ENCODE measurements around the gene CNTN2. TPM values are rescaled to one million over a fixed set of nuclear protein-coding genes. Genes with fewer than 3 reads are reported as not detected.

Gene CNTN2
- polyA plus RNA-seq, 1 donor (not counting 4 experiments of a cell fraction or from before 2014, with no cell fraction given): not detected

DNA sequence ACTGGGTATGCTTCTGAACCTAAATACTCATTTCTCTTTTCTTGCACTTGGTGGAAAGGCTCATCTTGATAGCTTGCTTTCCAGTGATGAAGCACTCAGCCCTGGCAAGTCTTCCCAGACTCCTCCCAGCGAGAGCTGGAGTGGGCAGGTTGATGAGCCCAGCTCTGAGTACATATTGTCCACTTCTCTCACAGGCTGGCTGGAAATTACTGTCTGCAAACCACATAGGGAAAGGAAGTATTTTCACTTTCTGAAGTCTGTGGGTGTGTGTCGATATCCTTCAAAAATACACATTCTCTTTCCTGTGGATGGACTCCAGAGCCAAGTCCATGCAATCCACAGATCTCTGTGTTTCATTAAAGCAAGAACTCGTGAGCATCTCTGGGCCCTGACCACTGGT, 38.7 kb upstream of the CNTN2 start:
- FAIRE-seq: no peak
- no peak for TF ChIP-seq EZH2 (IDR thresholded peaks at IDR 0.05; ENCODE audit: low read length)
- TF ChIP-seq, protein P1, sequence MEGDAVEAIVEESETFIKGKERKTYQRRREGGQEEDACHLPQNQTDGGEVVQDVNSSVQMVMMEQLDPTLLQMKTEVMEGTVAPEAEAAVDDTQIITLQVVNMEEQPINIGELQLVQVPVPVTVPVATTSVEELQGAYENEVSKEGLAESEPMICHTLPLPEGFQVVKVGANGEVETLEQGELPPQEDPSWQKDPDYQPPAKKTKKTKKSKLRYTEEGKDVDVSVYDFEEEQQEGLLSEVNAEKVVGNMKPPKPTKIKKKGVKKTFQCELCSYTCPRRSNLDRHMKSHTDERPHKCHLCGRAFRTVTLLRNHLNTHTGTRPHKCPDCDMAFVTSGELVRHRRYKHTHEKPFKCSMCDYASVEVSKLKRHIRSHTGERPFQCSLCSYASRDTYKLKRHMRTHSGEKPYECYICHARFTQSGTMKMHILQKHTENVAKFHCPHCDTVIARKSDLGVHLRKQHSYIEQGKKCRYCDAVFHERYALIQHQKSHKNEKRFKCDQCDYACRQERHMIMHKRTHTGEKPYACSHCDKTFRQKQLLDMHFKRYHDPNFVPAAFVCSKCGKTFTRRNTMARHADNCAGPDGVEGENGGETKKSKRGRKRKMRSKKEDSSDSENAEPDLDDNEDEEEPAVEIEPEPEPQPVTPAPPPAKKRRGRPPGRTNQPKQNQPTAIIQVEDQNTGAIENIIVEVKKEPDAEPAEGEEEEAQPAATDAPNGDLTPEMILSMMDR (optimal IDR thresholded peaks at IDR 0.05 in 1 of 3, IDR thresholded peaks at IDR 0.05 in 1 of 3, conservative IDR thresholded peaks at IDR 0.05 in 1 of 3; ENCODE audit: extremely low read depth in 1 of 3, insufficient read depth in 2 of 3, low read length in 3 of 3): no peak
- no peaks in the 10 kb centered on the region for H3K36me3 ChIP-seq (ENCODE audit: control insufficient read depth in 2 of 2, extremely low read depth in 1 of 2, insufficient read depth in 2 of 2, low read length in 2 of 2)
- H2AFZ ChIP-seq (ENCODE audit: control insufficient read depth, low read length): no peak overlapping the region
- no peaks in the 10 kb centered on the region for H4K20me1 ChIP-seq (ENCODE audit: control insufficient read depth, extremely low read depth, insufficient read depth, low read length)
- DNase-seq (ENCODE audit: low read depth, low spot score): no peak
- no peak overlapping the region for H3K4me3 ChIP-seq (ENCODE audit: control insufficient read depth in 2 of 3, extremely low read depth in 1 of 3, insufficient read depth in 2 of 3, low read depth in 1 of 3, low read length in 3 of 3)
- H3K4me2 ChIP-seq (ENCODE audit: control insufficient read depth, extremely low read depth, insufficient read depth, low read depth, low read length): no peak overlapping the region
- H3K79me2 ChIP-seq (ENCODE audit: control insufficient read depth, insufficient read depth, low read length): no peaks in the 10 kb centered on the region
- no peaks in the 10 kb centered on the region for H3K9me1 ChIP-seq (ENCODE audit: control insufficient read depth, extremely low read depth, insufficient read depth, low read length)
- dilution Hi-C loops (cut with MboI; ENCODE audit: extremely low pct_ligation_motif_present, low sequenced_read_pairs): no loop called here
- no peaks in the 10 kb centered on the region for H3K4me1 ChIP-seq (ENCODE audit: control insufficient read depth, extremely low read depth, insufficient read depth, low read length)
- H3K27me3 ChIP-seq (ENCODE audit: control insufficient read depth, extremely low read depth, insufficient read depth, low read length): peaks cover 38% of the 10 kb centered on the region
- no peaks in the 10 kb centered on the region for H3K9me3 ChIP-seq (ENCODE audit: control insufficient read depth, low read depth, low read length)
- H3K27ac ChIP-seq (ENCODE audit: control insufficient read depth, insufficient read depth, low read length): no peak overlapping the region
- no peak overlapping the region for H3K9ac ChIP-seq (ENCODE audit: control insufficient read depth, extremely low read depth, insufficient read depth, low read length)

DNA sequence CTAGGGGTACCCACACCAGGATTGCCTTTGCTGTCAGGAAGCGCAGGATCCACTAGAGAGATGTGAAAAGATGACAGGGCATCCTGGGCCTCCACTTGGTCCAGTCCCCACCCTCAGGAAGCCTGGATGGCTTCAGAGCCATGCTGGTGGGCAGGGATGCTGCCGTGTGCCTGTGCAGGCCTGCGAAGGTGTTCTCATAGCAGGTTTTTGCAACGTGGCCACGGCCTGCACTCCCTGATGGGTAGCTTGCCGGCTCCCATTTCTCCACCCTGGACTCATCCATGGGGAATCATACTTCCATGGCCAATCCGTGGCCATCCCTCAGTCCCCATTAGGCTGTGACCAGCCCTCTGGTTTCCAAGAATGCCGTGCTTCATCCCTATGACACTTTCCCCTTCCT, 34.1 kb upstream of the CNTN2 start:
- no peak overlapping the region for H3K9ac ChIP-seq (ENCODE audit: control insufficient read depth, extremely low read depth, insufficient read depth, low read length)
- H3K9me3 ChIP-seq (ENCODE audit: control insufficient read depth, low read depth, low read length): no peaks in the 10 kb centered on the region
- H3K9me1 ChIP-seq (ENCODE audit: control insufficient read depth, extremely low read depth, insufficient read depth, low read length): no peaks in the 10 kb centered on the region
- no peak overlapping the region for H2AFZ ChIP-seq (ENCODE audit: control insufficient read depth, low read length)
- peaks cover 31% of the 10 kb centered on the region for H3K27me3 ChIP-seq (ENCODE audit: control insufficient read depth, extremely low read depth, insufficient read depth, low read length)
- DNase-seq (ENCODE audit: low read depth, low spot score): no peak
- H4K20me1 ChIP-seq (ENCODE audit: control insufficient read depth, extremely low read depth, insufficient read depth, low read length): no peaks in the 10 kb centered on the region
- H3K27ac ChIP-seq (ENCODE audit: control insufficient read depth, insufficient read depth, low read length): no peak overlapping the region
- H3K36me3 ChIP-seq (ENCODE audit: control insufficient read depth in 2 of 2, extremely low read depth in 1 of 2, insufficient read depth in 2 of 2, low read length in 2 of 2): no peaks in the 10 kb centered on the region
- no peak for TF ChIP-seq EZH2 (IDR thresholded peaks at IDR 0.05; ENCODE audit: low read length)
- no peak overlapping the region for H3K4me2 ChIP-seq (ENCODE audit: control insufficient read depth, extremely low read depth, insufficient read depth, low read depth, low read length)
- dilution Hi-C loops (cut with MboI; ENCODE audit: extremely low pct_ligation_motif_present, low sequenced_read_pairs): no loop called here
- no peaks in the 10 kb centered on the region for H3K4me1 ChIP-seq (ENCODE audit: control insufficient read depth, extremely low read depth, insufficient read depth, low read length)
- no peaks in the 10 kb centered on the region for H3K79me2 ChIP-seq (ENCODE audit: control insufficient read depth, insufficient read depth, low read length)
- FAIRE-seq: no peak
- H3K4me3 ChIP-seq (ENCODE audit: control insufficient read depth in 2 of 3, extremely low read depth in 1 of 3, insufficient read depth in 2 of 3, low read depth in 1 of 3, low read length in 3 of 3): no peak overlapping the region

DNA sequence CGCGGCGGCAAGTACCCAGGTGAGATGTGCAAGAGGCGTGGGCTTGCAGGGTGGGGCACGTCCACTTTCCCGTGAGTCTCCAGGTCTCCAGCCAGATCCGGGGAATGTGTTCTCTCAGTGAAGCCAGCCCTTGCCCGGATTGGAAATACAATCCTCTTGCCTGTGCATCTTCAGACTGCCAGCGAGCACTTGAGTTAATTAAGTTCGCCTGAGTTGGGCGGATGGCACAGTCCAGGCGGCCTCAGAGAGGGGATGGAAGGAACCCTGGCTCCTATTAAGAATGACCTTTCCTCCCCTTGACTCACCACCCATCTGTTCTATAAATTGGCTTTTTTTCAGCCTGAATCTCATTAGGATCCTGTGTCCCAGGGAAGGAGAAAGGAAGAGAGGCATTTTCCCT, 33.3 kb upstream of the CNTN2 start:
- Histone ChIP-seq H3K27ac (ENCODE audit: control insufficient read depth, insufficient read depth, low read length) (no peak overlapping the region), H4K20me1 (ENCODE audit: control insufficient read depth, extremely low read depth, insufficient read depth, low read length) (no peaks in the 10 kb centered on the region), H3K4me3 (ENCODE audit: control insufficient read depth in 2 of 3, extremely low read depth in 1 of 3, insufficient read depth in 2 of 3, low read depth in 1 of 3, low read length in 3 of 3) (no peak overlapping the region), H3K4me1 (ENCODE audit: control insufficient read depth, extremely low read depth, insufficient read depth, low read length) (peaks cover 5% of the 10 kb centered on the region), H3K27me3 (ENCODE audit: control insufficient read depth, extremely low read depth, insufficient read depth, low read length) (peaks cover 31% of the 10 kb centered on the region), H3K4me2 (ENCODE audit: control insufficient read depth, extremely low read depth, insufficient read depth, low read depth, low read length) (no peak overlapping the region), H2AFZ (ENCODE audit: control insufficient read depth, low read length) (no peak overlapping the region), H3K9me3 (ENCODE audit: control insufficient read depth, low read depth, low read length) (no peaks in the 10 kb centered on the region), H3K9ac (ENCODE audit: control insufficient read depth, extremely low read depth, insufficient read depth, low read length) (no peak overlapping the region), H3K9me1 (ENCODE audit: control insufficient read depth, extremely low read depth, insufficient read depth, low read length) (no peaks in the 10 kb centered on the region), H3K36me3 (ENCODE audit: control insufficient read depth in 2 of 2, extremely low read depth in 1 of 2, insufficient read depth in 2 of 2, low read length in 2 of 2) (no peaks in the 10 kb centered on the region), H3K79me2 (ENCODE audit: control insufficient read depth, insufficient read depth, low read length) (no peaks in the 10 kb centered on the region)
- dilution Hi-C loops (cut with MboI; ENCODE audit: extremely low pct_ligation_motif_present, low sequenced_read_pairs): no loop called here
- TF ChIP-seq, protein P1 (optimal IDR thresholded peaks at IDR 0.05 in 1 of 3, IDR thresholded peaks at IDR 0.05 in 1 of 3, conservative IDR thresholded peaks at IDR 0.05 in 1 of 3; ENCODE audit: extremely low read depth in 1 of 3, insufficient read depth in 2 of 3, low read length in 3 of 3): no peak
- TF ChIP-seq EZH2 (IDR thresholded peaks at IDR 0.05; ENCODE audit: low read length): no peak
- DNase-seq (ENCODE audit: low read depth, low spot score): no peak
- no peak for FAIRE-seq
